ENCODE data around the gene PWP2.

PWP2 gene

DNA sequence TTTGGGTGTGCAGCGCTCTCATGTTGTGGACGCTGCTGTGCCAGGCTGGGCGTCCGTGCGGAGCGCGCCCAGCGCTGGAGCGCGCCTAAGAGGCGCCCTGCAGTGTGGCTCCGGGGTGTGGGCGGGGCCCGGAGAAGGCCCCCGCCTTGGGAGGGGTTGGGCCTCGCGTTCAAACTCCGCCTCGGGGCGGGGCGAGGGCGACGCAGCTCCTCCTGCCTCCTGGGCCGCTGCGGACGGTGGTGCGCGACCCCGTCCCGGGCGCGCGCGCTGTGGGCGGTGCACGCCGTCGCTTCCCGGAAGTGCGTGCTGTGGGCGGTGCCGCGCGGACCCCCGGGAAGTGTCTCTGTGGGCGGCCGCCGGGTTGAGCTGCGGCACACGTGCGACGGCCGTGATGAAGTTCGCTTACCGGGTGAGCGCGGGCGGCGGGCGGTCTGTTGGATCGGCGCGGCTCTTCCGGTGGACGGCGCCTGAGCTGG lies at the start of gene PWP2:
Gene PWP2, plus strand, starts transcription at position 374 of the 476 bp plus-strand sequence. Its CDS starts 18 bp downstream, at position 392.
- peak in 1 of 3 experiments; percentile 51 for DNase-seq (ENCODE audit: low read depth in 2 of 3, low spot score in 2 of 3)

DNA sequence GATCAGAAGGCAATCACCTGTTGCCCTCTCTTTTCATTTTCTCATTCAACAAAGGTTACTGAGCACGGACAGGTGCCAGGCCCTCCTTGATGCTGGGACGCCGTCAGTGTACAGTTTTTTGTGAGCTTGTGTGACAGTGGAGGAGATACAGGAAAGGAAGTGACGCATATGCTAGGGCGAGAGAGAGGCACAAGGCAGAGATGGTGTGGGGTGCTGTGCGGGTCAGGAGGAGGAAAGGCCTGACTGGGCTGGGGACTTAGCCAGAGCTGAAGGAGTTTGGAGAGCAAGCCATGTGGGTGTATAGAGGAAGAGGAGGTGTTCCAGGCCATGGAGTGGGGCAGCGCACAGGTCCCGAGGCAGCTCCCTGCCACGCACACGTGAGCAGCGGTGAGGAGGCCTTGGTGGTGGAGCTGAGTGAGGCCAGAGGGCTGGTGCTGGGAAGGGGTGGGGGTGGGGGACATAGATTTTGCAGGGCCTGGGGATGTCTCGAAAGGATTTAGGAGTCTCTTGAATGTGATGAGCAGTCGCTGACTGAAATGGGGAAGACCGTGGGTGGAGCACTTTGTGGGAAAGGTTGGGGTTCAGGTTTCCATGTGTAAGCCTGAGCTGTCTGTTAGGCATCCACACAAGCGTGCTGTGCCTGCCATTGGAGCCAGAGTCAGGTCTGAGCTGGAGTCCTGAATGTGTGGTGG lies 49.1 kb upstream of the PWP2 start:
- peak in 1 of 3 experiments; percentile 29 for DNase-seq (ENCODE audit: low read depth in 2 of 3, low spot score in 2 of 3)

DNA sequence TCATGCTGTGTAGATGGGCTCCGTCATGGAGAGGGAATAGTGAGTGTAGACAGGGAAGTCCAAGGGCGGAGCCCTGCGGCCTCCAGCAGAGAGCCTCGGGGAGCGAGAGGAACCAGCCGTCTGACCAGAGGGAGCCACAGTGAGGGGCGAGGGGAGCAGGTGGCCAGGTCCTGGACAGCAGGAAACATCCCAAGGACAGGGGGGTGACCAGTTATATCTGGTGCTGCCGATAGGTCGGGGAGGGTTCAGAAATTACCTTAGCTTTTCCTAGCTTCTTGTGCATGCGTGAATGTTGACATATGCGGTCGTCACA lies 48.6 kb upstream of the PWP2 start:
- DNase-seq (ENCODE audit: low read depth in 2 of 3, low spot score in 2 of 3): no peak

DNA sequence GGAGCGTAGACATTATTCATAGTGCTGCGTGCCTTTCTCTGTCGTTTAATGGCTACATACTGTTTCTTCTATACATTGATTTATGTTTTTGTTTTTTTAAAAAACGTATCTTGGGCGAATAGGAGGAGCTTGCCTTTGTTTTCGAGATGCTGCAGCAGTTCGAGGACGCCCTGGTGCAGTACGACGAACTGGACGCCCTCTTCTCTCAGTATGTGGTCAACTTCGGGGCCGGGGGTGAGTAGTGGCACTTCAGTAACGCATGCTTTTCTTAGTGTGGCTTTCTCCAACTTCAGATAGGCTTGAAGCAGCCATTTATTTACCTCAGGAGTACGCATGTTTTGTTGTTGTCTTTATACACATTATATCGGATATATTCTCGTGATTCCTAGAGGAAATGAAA lies 48.2 kb upstream of the PWP2 start:
- DNase-seq (ENCODE audit: low read depth in 2 of 3, low spot score in 2 of 3): no peak

DNA sequence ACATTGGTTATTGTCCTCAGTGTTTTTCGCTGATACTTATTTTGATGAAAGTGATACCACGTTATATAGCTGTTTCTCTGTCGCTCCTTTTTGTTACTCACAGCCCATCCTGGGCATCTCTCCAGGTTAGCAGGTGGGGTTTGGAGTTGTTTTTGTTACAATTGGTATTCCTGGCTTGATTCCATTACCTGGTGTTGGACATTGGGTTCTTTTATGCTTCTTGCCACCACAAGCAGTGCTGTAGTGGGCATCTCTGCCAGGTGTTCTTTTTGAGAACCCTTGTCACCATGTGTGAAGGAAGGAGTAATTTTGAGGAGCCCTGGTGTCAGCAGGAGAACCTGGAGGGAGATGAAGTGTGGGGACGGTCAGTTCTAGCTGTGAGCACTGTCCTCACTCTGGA lies 47.5 kb upstream of the PWP2 start:
- no peak for DNase-seq (ENCODE audit: low read depth in 2 of 3, low spot score in 2 of 3)

DNA sequence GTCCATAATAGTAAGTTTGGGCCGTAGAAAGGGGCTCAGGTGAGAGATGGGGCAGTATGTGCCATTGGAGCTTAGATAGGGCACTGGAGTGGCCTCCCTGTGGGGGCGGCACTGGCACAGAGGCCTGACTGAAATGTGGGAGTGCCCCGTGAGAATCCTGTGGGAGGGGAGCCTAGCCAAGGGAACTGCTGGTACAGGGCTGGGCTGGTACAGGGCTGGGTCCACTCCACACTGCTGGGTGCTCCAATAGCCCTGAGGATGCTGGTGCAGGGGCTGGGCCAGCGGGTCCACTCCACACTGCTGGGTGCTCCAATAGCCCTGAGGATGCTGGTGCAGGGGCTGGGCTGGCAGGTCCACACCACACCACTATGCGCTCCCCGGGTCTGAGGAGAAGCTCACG lies 44.8 kb upstream of the PWP2 start:
- no peak for DNase-seq (ENCODE audit: low read depth in 2 of 3, low spot score in 2 of 3)

DNA sequence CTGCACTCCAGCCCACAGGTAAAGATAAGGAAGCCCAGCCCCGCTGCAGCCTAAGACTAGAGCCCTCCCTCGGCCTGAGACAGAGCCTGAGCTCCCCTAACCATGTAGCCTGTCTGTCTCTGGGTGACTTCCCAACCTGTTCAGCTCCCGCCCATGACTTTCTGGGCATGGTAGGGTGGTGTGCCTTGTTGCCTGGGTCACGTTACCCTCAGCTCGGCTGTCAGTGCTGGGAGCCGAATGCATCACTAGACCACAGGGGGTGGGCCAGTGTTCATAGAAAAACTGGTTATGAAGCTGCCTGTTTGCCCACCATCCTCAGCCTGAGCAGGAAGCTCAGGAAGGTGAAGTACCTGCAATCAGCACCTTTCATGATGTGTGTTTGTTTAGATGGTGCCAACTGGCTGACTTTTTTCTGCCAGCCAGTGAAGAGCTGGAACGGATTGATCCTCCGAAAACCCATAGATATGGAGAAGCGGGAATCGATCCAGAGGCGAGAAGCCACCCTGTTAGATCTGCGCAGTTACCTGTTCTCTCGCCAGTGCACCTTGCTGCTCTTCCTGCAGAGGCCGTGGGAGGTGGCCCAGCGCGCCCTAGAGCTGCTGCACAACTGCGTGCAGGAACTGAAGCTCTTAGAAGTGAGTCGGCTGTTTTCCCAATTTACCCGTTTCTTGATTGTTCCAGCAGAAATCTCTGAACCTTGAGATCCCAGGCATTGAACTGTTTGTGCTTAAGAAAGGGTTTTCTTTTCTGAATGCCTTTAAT lies 43.9 kb upstream of the PWP2 start:
- DNase-seq (ENCODE audit: low read depth in 2 of 3, low spot score in 2 of 3): no peak

DNA sequence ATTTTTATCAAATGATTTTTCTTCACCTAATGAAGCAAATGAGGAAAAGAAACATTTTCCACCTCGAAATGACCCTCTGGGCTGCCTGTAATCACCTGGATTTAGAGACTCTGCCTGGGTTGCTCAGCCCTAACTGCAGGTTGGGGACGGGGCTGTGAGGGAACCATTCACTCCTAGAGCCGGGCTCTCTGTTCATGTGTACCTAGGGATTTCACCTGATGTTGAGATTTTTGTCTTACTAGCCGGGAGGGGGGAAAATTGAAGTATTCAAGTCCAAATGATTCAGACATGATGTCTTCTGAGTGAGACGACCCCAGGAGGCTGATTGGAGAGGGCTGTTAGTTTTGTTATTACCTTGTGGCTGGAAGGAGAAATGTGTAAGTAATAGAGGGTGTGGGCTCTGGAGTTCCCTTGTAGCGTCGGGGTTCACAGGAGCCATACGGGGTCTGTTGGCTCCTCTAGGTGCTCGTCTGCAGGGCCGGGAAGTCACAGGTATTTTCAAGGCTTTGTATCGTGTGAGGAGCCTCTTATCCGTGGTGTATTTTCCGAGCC lies 42.3 kb upstream of the PWP2 start:
- DNase-seq (ENCODE audit: low read depth in 2 of 3, low spot score in 2 of 3): no peak

DNA sequence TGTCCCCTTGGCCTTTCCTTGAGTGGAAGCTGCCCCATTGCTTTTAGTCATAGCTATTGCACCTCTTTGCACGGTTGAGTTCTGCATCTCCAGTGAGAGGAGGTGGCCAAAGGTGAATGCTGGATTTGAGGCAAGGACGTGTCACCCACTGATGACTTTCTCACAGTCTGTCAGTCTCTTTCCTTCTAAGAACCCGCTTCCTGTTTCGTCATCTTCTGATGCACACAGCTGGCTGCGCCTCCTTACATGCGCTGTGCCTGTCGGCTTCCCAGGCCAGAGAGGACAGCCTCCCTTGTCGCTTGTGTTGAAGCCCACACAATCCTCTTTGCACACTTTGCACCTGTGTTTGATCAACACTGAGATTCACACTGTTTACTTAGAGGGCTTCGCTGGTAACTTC lies 41.8 kb upstream of the PWP2 start:
- peak in 2 of 3 experiments; percentile 44 to 48 for DNase-seq (ENCODE audit: low read depth in 2 of 3, low spot score in 2 of 3)

DNA sequence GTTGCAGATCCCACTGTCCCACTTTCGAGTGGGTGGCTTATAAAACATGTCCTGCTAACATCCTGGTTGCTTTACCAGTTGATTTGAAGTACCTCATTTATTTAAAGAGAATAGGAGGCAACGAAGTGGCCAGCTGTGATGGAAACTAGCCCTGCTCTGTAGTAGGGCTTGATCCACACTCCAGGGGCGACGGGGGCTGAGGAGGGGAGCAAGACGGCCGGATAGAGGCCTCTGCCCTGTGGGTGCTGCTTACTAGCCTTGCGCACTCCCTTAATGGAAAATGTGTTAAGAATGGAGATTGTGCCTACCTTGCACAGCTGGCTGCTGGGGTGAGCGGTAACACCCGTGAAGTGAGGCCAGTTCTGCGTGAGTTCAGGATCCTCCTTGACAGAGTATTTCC lies 41.1 kb upstream of the PWP2 start:
- no peak for DNase-seq (ENCODE audit: low read depth in 2 of 3, low spot score in 2 of 3)

DNA sequence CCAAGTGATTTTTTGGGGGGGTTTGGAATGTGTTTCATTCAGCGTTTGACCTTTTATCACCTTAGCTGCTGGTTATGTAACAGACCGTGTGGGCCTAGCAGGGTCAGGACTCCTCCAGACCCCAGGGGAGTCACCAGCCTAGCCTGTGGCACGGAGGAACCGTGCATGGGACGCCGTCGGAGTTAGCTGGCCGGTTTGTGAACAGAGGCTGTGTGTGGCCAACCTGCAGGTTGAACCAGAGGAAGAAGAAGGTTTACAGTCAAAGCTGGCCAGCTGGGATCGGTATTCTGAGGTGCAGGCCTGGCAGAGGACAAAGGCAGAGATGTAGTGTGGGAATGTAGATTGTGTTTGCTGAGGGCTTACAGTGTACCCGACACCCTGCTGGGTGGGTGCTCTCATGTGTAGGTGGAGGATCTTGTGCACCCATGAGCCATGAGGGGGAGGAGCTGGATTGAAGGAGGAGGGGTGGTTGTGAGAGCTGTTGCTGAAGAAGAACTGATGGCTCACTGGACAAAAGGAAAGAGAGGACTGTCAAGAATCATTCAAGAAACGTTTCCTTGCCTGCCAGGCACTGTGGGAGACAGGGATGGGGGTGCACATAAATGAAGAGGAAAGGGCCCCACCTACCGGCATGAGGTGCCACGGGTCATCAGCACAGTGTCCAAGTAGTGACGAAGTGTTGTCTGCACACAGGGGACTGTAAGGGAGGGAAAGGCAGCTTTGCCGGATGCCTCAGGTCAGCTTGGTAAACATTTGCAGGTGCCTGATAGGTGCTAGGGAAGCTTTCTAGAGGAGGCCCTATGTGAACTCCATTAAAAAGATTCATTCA lies 40.0 kb upstream of the PWP2 start:
- DNase-seq (ENCODE audit: low read depth in 2 of 3, low spot score in 2 of 3): no peak

DNA sequence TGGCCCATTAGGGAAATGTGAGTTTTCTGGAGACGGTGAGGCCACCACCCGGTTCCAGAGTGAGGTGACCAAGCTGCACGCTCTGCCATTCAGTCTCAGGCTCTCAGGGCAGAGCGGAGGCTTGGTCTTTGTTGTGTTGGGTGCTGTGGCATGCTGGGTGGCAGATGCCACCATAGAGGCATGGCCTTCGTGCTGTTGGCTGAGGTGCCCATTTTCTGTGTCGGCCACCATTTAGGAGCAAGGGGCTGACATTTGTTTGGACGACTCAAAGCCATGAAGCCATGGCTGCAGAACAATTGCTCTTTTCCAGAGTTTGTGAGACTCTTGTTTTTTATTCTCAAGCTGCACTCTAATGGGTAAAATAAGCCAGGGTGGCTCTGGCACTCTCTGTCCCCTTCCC lies 36.8 kb upstream of the PWP2 start:
- DNase-seq (ENCODE audit: low read depth in 2 of 3, low spot score in 2 of 3): no peak

DNA sequence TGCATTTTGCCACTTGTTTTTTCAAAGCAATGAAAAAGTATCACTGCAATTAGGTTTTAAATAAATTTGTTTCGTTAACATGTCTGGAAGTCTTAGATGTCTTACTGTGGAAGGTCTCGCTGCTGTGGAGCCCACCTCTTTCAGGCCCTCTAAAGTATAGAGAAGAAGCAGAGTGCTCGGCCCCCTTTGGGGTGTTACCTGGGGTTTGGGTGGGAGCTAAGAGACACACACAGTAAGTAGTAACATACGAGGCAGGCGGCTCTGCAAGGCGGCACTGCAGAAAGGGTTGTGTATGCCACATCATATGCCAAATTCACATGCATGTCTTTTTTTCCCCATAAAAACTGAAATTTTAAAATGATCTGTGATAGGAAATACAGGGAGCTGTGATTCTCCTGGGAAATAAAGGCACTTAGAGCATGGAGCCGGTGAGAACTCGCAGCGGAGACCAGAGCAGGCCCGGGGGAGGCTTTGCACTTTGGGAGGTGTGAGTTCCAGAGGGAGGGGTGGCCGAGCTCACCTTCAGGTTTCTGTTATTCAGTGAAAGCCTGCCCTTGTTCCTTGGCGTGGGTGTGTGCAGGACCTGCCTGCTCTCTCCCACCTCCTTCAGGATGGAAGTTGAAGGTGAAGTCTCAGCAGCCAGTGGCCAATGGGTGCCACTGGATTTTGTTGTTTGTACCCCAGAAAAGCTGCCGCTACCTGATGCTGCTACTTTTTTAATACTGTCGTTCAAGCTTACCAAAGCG lies 35.7 kb upstream of the PWP2 start:
- no peak for DNase-seq (ENCODE audit: low read depth in 2 of 3, low spot score in 2 of 3)

DNA sequence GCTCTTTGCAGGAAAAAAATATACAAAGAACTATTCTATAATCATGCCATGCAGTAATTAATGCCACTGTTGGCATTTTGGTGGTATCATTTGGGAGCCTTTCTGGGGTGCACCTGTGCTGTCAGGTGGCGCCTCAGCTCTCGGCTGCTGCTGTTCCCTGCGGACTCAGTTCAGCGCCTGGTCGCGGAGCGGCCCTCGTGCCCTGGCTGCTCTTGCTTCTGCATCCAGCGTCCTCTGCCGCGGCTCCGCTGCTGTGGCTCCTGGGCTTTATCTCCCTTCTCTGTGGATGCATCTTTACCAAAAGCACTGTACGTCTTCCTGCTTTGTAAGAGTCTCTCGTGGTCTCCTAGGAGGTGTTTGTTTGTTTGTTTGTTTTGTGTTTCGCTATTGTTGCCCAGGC lies 35.1 kb upstream of the PWP2 start:
- DNase-seq (ENCODE audit: low read depth in 2 of 3, low spot score in 2 of 3): no peak

DNA sequence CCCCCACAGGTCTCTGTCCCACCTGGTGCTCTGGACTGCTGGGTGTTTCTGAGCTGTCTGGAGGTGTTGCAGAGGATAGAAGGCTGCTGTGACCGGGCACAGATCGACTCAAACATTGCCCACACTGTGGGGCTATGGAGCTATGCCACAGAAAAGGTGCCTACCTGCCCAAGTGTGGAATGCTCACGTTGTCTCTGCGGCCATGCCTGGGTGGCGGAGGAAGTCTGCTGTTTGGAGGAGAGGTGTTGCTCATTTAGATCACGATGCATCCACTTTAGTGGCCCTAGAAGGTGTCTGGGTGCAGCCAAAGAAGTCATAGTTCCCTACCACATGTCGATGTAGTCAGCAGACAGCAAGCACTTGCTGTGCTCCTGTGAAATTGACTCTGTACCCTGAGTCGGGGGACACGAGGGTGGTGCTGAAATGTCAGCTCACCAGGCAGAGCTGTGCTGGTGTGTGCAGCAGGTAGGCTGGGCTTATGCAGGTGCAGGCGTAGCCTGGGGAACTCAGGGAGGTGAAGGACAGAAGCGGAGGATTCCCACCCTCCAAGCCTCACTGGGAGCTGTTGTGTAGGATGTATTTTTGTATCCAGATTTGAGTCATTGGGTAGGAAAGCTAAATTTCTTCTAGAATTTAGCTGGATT lies 32.8 kb upstream of the PWP2 start:
- DNase-seq (ENCODE audit: low read depth in 2 of 3, low spot score in 2 of 3): no peak

DNA sequence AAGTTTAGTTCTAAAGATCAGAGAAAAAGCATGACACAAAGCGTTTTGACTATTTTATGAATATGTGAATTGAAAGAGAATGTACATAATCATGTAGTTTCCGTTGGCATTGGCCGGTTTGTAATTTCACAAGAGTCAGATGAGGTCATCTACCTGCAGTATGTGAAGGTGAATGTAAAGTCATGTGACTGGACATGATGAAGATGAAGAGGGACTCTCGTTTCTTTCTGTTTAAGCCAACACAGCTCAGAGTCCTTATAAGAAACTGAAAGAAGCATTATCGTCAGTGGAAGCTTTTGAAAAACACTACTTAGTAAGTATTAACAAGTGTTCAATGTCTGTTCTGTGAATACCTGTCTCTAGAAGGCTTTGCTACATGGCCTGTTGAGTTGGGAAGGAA lies 30.9 kb upstream of the PWP2 start:
- DNase-seq (ENCODE audit: low read depth in 2 of 3, low spot score in 2 of 3): no peak

DNA sequence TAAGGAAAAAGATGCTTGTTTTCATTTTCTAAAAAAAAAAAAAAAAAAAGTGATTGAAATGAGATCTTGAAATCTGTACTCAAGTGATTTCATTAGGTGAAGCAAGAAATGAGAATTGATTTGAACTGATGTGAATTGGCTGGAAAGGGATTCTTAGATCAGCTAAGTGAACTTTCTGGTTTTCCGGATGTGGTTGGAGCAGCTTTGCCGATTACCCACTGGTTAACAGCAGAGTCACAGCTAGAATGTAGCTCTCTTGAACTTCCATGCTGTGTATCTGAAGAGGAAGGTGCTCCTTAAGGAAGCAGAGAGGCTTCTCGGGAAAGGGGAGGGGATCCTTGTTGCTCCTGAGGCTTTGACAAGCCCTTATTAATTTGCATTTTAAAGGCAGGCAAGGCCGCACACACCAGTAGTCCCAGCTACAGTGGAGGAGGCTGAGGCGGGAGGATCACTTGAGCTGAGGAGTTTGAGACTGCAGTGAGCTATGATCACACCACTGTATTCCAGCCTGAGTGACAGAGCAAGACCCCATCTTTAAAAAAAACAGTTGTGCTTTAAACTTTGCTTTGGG lies 28.7 kb upstream of the PWP2 start:
- no peak for DNase-seq (ENCODE audit: low read depth in 2 of 3, low spot score in 2 of 3)

DNA sequence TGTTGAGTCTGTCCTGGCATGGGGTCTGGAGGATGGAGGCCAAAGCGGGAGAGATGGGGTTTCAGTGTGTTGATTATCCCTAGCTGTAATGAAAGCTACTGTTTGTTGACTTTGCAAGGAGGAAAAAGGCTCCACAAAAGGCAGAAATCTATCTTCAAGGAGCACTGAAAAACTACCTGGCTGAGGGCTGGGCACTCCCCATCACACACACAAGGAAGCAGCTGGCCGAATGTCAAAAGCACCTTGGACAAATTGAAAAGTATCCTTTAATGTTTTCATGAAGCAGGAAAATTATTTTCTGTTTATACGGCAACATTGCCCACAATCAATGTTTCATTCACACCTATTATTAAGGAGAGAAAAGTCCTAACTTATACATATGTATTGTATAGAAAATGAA lies 27.8 kb upstream of the PWP2 start:
- DNase-seq (ENCODE audit: low read depth in 2 of 3, low spot score in 2 of 3): no peak

DNA sequence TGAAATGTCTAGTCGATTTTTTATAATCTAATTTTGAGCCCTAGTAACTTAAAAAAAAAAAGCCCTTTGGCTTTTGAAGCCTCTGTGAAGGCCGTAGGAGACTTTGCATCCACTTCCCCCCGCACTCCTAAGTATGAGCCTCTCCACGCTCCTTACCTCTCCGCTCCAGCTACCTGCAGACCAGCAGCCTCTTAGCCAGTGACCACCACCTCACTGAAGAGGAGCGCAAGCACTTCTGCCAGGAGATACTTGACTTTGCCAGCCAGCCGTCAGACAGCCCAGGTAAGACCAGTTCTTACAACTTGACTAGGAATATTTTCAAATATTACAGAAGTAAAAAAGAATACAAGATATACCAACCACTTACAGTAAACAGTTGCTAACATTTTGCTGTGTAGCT lies 27.4 kb upstream of the PWP2 start:
- DNase-seq (ENCODE audit: low read depth in 2 of 3, low spot score in 2 of 3): no peak
